Epidermal melanocyte (primary cell): ENCODE data around the gene ERC2.

Source experiments
- DNase-seq: peaks from one replicate; pipeline ENCODE4 v3.0.0; 2011; ENCODE audit warnings: low spot score; ENCODE audit not compliant: insufficient read length

ERC2 gene

DNA sequence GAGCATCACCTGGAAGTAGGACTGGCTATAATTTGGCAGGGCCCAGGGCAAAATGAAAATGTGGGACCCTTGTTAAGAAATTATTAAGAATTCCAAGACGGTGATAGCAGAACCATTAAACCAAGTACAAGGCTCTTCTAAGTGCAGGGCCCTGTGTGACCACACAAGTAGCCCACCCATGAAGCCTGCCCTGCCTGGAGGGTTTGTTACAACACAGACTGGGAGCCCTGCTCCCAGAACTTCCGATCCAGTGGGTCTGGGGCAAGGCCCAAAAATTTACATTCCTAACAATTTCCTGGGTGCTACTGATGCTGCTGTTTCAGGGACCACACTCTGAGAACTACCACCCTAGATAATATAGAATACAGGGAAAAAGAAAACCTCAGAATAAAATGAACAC is 666.6 kb downstream of the ERC2 start:
- DNase-seq: no peak

DNA sequence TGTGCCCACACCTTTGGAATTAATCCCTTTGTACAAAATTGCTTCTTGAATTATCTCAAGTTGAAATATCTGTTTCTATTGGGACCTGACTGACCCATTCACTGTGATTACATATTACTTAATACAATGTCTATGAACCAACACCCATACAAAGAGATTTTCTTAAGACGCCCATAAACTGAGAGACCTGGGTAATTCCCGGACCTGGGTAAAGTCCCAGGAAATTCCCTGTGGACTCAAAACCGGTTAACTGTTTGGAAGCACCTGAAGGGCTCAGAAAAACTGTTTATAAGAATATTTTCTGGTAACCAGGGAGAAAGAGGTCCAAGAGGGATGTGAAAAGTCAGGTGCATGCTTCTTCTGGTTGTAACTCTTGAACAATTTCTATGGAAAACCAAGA is 667.2 kb downstream of the ERC2 start:
- no peak for DNase-seq

DNA sequence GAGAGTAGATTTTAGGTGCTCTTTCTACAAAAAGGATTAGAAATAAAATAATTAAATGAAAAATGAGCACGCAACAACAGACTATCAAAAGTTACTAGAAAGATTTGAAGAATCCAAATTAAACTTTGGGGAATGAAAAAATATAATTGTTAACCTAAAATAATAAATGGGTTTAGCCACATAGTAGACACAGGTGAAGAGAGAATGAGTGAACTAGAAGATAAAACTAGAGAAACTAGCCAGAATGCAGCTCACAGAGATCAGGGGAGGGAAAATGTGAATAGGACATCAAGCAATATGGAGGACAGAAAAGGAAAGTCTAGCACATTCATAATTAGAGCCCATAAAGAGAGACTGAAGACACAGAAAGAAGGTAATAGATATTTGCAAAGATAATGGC is 670.5 kb downstream of the ERC2 start:
- no peak for DNase-seq

DNA sequence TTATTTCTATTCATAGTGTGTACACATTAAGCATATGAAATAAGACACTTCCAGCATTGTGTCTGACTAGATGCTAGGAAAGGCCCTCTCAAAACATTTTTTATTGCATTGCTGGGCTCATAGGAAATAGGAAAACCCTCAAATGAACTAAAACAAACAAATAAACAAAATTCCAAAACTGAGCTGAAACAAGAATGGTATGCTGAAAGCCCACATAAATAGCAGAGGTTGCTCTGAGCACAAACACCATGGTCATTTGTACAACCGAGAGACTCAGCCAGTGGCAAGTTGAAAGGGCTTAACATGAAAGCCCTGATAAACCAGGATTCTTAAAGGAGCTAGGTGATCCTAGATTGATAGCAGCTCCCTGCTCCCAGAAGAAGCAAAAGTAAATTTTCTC is 671.2 kb downstream of the ERC2 start:
- no peak for DNase-seq

DNA sequence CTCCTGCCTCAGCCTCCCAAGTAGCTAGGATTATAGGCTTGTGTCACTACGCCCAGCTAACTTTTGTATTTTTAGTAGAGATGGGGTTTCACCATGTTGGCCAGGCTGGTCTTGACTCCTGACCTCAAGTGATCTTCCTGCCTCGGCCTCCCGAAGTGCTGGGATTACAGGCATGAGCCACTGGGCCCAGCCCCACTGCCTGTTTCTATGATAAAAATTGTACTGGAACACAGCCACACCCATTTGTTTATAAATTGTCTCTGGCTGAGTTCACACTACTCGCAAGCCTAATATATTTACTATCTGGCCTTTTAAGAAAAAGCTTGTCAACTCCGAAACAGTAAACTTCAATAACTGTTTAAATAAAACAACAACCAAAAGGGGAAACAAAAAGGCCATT is 671.7 kb downstream of the ERC2 start:
- DNase-seq: no peak

DNA sequence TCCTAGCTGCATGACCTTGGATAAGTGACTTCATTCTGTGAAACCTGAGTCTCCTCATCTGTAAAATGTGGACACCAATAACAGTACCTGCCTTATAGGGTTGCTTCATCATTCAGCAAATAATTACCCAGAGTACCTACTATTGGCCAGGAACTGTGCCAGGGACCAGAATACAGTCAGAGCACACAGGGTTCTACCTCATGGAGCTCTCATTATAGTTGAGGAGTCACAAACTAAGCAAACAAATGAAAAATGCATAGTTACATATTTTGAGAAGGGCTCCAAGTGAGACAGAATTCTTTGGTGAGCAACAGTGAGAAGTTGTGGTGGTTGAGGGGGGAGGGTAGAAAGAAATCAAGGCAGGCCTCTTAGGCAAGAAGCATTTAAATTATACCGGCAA is 672.5 kb downstream of the ERC2 start:
- no peak for DNase-seq

DNA sequence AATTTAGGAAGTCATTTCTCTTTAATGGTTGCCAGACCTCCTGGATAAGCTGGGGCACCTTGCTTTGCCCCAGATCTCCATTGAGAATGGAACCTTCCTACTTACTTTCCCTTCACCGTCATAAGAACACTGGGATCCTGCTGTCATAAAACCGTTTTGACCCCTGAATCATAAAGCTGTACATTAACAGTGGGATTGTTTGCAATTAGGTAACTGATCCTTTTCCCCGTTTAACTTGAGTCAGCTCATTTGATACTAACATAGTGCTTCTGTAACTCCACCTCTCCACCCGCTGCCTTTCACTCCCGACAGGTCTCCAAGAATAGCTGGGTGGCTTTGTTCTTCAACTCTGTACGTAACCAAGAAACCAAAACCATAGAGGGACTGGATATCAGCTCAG is 673.0 kb downstream of the ERC2 start:
- DNase-seq: no peak

DNA sequence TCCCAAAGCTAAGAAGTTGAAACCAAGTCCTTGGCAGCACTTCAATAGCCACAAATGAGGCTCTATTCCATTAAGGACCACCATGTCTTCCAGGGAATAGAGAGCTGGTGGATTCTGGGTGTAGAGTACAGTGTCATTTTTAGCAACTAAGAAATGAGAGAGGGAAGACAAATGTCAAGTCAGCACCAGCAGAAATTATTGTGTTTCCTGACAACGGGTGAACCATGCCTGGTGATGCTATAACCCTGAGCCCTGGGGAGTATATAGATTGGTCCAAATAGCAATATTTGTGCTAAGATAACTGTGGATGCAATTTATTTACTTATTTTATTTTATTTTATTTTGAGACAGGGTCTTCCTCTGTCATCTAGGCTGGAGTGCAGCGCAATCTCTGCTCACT is 675.5 kb downstream of the ERC2 start:
- DNase-seq: no peak

DNA sequence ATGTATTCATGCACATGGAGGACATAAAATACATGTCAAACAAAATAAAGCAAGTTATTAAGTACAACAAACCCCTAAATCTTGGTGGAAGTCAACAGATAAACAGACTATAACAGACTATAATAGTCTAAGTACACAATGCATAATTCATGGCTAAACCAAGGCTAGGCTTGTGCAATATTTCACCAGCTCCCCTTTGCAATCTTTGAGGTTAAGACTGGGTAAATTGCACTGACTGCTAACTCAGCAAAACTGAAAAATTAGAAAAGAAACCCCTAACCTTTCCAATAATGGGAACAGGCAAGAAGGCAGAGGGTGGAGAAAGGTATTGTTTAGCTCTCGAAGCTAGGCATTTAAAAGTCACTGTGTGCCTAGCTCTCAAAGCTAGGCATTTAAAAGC is 676.3 kb downstream of the ERC2 start:
- no peak for DNase-seq

DNA sequence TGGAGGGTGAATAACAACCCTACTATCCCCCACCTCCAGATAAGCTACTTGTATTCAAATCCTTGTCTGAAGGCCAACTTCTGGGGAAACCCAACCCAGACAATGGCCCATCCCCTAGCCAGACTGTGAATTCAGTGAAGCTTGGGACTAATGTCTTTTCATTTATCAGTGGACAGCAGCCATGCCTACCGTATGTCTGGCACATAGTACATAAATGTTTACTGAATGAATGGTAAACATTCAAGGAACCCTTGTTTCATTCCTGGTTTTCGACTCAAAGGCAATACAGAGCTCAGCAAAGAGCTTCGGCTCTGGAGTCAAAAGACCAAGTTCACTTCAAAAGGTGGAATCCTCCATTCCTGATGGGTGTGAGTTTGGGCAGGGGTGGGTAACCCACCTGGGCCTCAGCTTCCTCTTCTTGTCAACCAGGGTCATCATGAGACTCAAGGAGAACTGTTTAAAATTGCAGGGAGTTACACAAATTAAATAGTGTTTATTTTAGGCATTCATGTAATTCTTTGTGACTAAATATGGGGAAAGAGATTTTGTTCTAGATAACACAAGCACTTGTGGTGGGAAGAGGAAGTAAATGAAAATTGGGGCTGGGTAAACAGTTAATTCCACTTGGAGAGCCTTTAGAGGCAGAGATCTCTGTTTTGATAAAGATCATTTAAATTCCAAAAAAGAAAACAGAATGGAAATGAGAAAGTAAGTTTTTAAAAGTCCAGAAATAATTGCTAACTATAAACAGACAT is 677.5 kb downstream of the ERC2 start:
- no peak for DNase-seq

DNA sequence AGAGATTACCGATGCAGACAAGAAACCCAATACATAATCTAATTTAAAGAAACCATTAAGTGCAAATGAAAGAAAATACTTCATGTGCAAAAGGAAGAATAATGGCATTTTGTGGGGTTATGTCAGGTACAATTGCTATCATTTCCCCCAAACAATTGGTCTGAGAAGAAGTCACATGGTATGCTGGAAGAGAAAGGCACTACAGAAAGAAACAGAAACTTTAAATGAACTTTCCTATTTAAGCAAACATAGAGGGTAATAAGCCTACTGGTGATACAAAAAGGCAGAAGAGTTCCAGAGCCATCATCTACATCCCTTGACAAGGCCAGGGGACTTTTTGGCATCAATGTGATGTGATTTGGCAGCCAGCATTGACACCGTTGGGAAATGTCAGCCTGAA is 678.8 kb downstream of the ERC2 start:
- DNase-seq: no peak

DNA sequence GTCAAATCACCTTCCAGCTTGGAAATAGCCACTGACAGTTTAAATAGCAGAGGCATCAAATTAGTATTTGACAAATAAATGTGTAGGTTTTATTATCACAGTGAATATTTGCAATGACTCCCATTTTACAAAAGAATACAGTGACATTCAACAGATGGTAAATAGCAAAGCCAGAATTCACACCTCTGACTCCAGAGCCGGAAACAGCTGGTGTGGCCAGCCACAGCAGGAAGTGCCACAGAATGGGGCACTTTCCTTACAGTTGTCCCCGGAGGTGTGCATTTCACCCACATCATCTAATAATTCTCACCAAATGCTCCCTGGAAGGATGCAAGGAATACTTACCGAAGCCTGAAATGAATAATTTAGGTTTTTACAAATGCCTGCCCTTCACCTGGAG is 685.5 kb downstream of the ERC2 start:
- no peak for DNase-seq

DNA sequence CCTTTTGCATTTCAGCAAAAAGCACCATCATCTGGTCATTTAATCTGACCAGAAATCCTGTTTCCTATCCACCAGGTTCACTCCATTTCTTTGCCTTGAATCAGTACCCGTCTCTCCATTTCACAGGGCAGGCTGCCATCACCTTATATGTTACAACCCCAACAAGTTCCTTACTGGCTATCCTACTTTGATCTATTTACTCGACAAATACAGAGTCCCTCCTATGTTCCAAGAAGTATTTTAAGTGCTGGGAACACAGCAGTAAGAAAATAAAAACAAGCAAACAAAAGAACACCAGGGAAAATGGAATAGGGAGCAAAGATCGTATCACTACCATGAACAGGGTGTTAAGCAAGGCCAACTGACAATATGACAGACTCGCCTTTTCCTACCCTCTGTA is 685.9 kb downstream of the ERC2 start:
- DNase-seq: no peak

DNA sequence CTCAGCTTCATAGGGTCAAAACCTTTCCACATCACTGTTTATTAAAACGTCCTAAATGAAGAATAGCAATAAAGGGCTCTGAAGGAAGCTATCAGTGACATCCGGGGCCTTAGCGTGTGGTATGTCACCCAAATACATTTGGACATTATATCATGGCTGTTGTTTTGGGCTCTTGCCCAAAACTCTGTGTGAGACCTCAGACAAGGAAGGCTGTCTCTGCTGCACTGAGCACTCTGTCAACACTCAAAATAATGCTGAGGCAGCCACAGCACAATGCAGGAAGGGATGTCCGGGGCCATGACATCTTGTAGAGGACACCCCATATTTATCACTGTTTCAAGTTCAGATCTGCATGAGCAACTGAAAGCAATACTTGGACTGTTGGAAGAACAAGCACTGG is 687.4 kb downstream of the ERC2 start:
- no peak for DNase-seq

DNA sequence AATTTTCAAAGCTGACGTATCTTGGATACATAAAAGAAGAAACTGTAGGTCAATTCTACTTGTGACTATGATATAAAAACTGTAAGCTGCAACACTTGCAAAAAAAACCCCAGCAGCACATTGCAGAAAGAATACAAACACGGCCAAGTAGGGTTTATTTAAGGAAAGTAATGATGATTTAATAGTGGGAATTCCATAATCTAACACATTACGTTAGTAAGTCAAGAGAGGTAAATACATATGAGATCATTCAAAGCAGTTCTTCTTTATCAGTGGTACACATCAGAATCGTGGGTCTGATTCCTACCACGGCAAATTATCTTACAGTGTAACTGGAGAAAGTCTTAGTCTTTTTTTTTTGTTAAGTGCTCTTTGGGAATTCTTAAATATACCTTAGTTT is 688.7 kb downstream of the ERC2 start:
- no peak for DNase-seq

DNA sequence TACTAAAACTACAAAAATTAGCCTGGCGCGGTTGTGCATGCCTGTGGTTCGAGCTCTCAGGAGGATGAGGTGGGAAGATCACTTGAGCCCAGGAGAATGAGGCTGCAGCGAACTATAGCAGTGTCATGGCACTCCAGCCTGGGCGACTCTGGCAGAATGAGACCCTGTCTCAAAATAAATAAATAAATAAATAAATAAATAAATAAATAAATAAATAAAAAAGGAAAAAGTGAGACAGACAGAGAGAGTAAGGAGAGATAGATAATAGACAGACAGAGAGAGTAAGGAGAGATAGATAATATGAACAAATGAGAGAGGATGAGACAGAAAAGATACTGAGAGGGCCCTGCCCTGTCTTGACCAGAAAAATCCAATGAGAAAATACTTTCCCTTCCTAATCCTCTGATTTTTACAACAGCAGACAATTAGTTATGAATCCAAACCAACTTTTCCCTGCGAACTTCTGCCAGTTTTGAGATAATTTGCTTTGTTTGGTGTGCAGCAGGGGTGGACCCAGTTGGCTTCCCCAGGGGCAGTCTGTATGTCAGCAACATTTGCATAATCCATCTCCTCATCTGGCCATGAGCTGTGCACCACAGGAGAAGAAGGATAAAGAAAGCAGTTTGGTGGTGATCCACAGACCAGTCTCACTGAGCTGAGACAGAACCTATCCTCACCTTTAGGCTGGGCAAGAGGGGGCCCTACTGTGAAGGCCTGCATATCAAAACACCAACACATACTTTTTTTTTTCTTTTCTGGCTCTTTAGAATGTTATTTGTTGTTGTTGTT is 692.7 kb downstream of the ERC2 start:
- no peak for DNase-seq

DNA sequence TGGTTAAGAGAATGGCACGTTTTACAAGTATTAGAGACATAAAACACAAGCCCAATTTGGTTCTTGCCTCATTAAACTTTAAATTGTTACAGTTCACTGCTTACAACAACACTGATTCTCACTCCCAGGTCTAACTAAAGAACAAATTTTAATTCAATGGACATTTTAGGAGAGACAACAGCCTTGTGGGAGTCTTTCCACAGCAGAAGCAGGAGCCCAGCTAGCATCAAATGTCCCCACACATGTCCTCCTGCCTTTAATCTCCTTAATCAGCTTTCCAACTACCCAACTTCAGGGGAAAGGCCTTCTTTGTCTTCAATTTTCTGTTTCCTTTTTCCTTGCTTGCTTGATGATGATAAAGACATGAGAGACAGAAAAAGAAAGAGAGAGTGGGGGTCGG is 693.4 kb downstream of the ERC2 start:
- no peak for DNase-seq

DNA sequence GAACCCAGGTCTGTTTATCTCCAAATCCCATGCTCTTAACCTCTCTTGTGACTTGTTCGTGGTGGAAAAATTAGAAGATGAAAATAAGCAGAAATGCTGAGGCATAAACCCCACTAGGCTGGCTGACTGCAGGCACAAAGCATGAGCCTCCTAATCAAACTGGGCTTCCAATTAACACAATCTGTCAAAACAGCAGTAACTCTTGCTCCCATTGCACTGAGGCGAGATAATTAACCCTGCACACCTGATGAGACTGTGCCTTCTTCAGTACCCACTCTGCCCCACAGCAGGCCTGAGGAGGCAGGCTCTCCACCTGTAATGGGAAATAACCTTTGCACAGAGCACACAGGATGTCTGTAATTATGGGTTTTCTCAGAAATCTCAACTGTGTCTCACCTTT is 696.8 kb downstream of the ERC2 start:
- DNase-seq: no peak

DNA sequence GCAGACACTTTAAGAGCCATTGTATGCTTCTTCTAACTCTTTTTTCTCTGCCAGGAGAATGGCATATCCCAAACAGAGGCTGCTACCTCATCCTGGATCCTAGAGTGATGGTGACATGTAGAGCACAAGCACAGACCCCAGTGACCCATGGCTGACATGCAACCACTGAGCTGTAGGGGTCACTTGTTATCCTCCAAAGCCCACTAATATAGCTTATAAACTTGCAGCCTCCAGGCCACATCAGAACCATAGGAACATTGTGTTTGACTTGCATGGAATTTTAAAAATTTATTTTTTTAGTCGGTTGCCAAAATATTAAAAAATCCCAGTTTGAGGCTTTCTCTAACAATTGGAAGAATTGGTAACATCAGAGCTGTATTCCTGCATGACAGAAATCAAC is 698.2 kb downstream of the ERC2 start:
- no peak for DNase-seq

DNA sequence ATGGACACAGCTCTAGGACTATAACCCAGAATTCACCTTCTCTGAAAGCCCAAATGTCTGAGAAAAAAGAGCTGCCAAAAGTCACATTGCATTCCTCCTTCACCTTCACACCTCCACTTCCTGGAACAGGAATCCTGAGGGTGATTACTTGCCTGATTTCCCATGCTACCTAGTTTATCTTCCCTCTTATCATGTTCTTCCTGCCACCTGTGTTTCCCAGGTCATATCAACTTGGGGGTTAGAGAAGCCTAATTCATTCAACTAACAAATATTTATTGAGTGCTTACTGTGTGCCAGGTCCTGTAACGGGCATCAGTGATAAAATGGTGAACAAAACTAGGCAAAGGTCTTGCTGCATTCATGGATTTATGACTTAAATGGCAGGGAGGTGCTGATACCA is 701.5 kb downstream of the ERC2 start:
- no peak for DNase-seq

DNA sequence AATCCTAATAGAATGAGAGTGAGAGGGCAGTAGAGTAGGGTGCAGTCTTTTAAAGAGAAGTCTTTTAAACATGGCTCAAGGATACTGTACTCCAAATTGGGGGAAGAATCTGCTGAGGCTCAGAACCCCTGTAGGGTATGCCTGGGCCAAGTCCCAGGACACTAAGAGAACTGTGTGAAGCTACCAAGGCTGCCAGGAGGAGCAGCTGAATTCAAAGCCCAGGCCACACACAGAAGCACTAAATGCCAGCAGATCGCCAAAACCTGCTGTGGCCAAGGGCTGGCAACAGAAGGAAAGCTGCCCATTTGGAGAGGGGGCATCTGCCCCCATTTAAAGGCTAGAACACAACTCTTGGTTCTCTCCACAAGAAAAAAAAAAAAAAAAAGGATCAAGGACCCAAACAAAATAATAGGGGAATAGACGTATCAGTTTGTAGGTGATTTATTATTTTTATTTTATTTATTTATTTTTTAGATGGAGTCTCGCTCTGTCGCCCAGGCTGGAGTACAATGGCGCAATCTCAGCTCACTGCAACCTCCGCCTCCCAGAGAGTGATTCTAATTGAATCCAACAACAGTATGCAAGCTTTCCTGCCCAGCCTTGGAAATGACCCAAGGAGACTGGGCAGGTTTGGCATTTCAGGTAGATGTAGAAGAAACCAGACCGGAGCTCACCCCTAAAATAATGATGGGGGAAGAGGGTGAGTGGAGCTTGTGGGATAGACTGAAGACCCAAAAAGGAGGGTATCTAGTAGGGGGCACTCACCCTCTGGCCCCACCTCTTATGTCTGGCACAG is 702.2 kb downstream of the ERC2 start:
- DNase-seq: no peak

DNA sequence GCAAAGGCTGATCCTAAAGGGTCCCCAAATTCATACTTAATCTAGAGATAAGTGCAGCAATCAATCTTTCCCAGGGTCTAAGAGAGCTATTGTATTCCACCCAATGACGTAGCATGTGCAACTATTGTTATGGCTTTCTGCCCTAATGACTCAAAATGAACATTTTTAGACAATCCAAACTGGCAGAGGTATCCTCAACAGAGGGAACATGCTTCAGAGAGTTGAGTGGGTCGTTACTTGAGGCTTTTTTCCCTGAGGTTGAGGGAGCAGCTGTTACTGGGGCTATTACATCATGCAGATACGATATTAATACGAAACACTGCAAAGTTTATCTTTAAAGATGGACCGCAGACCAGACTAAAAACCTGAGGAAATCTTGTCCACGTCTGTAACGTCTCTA is 702.9 kb downstream of the ERC2 start:
- DNase-seq: no peak
